GM13977 (cell line): ENCODE measurements around the gene ATF6.

Experiments used
- DNase-seq: peaks from one replicate; pipeline ENCODE4 v3.0.0; 2012; ENCODE audit warnings: low spot score
- CTCF ChIP-seq: IDR thresholded peaks from 2 replicates; pipeline ENCODE4 v1.5.1; 2012; ENCODE audit warnings: mild to moderate bottlenecking, control low read depth; ENCODE audit not compliant: insufficient read depth; ENCODE audit errors: extremely low read depth, missing control alignments
- in situ Hi-C: fragments of 300-500 bp; cut with MboI; formaldehyde crosslinking; loops from one replicate; pipeline ENCODE4 v1.12.0; 2022; ENCODE audit warnings: low sequenced_read_pairs, low pct_unique_long_range_greater_than_20kb, mixed read lengths, inconsistent platforms; ENCODE audit not compliant: unreplicated experiment

The ATF6 gene

GRCh38 chr1:161972828-161973227 lies 206.7 kb downstream of the ATF6 start:
- TF ChIP-seq CTCF: no peak
- in situ Hi-C loops: no loop called here
- DNase-seq: no peak

- in situ Hi-C loops: no loop called here
- no peak for TF ChIP-seq CTCF
These were observed 208.1 kb downstream of the ATF6 start for GRCh38 chr1:161973924-161974845.

GRCh38 chr1:161978011-161978790 lies 212.1 kb downstream of the ATF6 start:
- no peak for TF ChIP-seq CTCF
- no peak for DNase-seq
- in situ Hi-C loops: no loop called here

More at GRCh38 chr1:161973924-161974845, 208.1 kb downstream of the ATF6 start:
- no peak for DNase-seq

- no peak for DNase-seq
- no peak for TF ChIP-seq CTCF
- in situ Hi-C loops: no loop called here
These were observed 215.0 kb downstream of the ATF6 start for GRCh38 chr1:161981126-161981525.

- in situ Hi-C loops: no loop called here
- no peak for DNase-seq
- TF ChIP-seq CTCF: no peak
These were observed 215.8 kb downstream of the ATF6 start for GRCh38 chr1:161981735-161982506.

GRCh38 chr1:161982507-161982895 lies 216.4 kb downstream of the ATF6 start:
- in situ Hi-C loops: no loop called here
- no peak for DNase-seq
- no peak for TF ChIP-seq CTCF
